PC-9 (cell line): ENCODE data around the gene KCNMB3.
"Not testable (repeated sequence)": the region's sequence is repeated elsewhere in the genome, so short reads cannot be mapped to it uniquely, and the experiment has no call there.

Source experiments
- EZH2 ChIP-seq: fragments of 200-600 bp; sonication (generic); IDR thresholded peaks from 2 replicates; pipeline ENCODE4 v1.8.0; 2017; ENCODE audit warnings: antibody characterized with exemption, low read depth
- TF ChIP-seq, protein P1 (sequence below): fragments of 200-600 bp; sonication (generic); conservative IDR thresholded peaks from 2 replicates; pipeline ENCODE4 v1.6.1; 2017; ENCODE audit warnings: mixed run types, antibody characterized with exemption, mild to moderate bottlenecking, moderate library complexity

GRCh38 chr3:179240299-179240698 is 10.6 kb downstream of the KCNMB3 start:
- TF ChIP-seq, protein P1, sequence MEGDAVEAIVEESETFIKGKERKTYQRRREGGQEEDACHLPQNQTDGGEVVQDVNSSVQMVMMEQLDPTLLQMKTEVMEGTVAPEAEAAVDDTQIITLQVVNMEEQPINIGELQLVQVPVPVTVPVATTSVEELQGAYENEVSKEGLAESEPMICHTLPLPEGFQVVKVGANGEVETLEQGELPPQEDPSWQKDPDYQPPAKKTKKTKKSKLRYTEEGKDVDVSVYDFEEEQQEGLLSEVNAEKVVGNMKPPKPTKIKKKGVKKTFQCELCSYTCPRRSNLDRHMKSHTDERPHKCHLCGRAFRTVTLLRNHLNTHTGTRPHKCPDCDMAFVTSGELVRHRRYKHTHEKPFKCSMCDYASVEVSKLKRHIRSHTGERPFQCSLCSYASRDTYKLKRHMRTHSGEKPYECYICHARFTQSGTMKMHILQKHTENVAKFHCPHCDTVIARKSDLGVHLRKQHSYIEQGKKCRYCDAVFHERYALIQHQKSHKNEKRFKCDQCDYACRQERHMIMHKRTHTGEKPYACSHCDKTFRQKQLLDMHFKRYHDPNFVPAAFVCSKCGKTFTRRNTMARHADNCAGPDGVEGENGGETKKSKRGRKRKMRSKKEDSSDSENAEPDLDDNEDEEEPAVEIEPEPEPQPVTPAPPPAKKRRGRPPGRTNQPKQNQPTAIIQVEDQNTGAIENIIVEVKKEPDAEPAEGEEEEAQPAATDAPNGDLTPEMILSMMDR, result not testable (repeated sequence)
- TF ChIP-seq EZH2, result not testable (repeated sequence)
